SK-N-MC (cell line): ENCODE results near the gene S100PBP.

Experiments used
- DNase-seq: peaks from one replicate; pipeline ENCODE4 v3.0.0-alpha.2; 2011; ENCODE audit warnings: low read depth, low spot score
- H3K27ac ChIP-seq: fragments of 200-600 bp; sonication (generic); 2 replicates; pipeline ENCODE4 v1.5.1; 2016; ENCODE audit warnings: mixed run types
- H3K36me3 ChIP-seq: fragments of 200-600 bp; sonication (generic); 2 replicates; pipeline ENCODE4 v1.6.1; 2017; ENCODE audit warnings: antibody characterized with exemption, low read length, mixed read lengths; ENCODE audit not compliant: insufficient read depth
- H3K4me3 ChIP-seq: fragments of 200-600 bp; sonication (generic); 2 replicates; pipeline ENCODE4 v1.5.1; 2016
- H3K9ac ChIP-seq: fragments of 200-600 bp; sonication (generic); 2 replicates; pipeline ENCODE4 v1.8.0; 2017; ENCODE audit warnings: mixed run types, mixed read lengths; ENCODE audit not compliant: insufficient read length
- H3K9me3 ChIP-seq: fragments of 200-600 bp; sonication (generic); 2 replicates; pipeline ENCODE4 v1.6.1; 2017; ENCODE audit warnings: low read depth, mild to moderate bottlenecking, antibody characterized with exemption, low read length, moderate library complexity, mixed read lengths
- EZH2 ChIP-seq: fragments of 200-600 bp; sonication (generic); IDR thresholded peaks from one replicate; pipeline ENCODE4 v1.6.1; 2017; ENCODE audit warnings: antibody characterized with exemption
- FOXP2 ChIP-seq: optimal IDR thresholded peaks from 2 replicates; pipeline ENCODE3; 2011; ENCODE audit warnings: mild to moderate bottlenecking, moderate library complexity; ENCODE audit not compliant: insufficient read depth; ENCODE audit errors: extremely low read length, control extremely low read depth
- POLR2AphosphoS5 ChIP-seq: IDR thresholded peaks from 2 replicates; pipeline ENCODE4 v1.6.1; 2012; ENCODE audit warnings: mild to moderate bottlenecking, low read depth, low read length, borderline replicate concordance

Gene S100PBP

GRCh38 chr1:32773018-32773763 is 44.3 kb upstream of the S100PBP start:
- TF ChIP-seq EZH2, result no peak
- peak; percentile 48; the same call in 1 of the 2 replicates for TF ChIP-seq POLR2AphosphoS5
- TF ChIP-seq FOXP2, result no peak
- DNase-seq, result peak; percentile 18
- Histone ChIP-seq H3K27ac (no peak overlapping the region), H3K9ac (no peak overlapping the region), H3K9me3 (no peaks in the 10 kb centered on the region), H3K36me3 (peaks cover 43% of the 10 kb centered on the region), H3K4me3 (no peak overlapping the region)

GRCh38 chr1:32773764-32774463 is 43.5 kb upstream of the S100PBP start:
- H3K36me3 ChIP-seq, result peaks cover 49% of the 10 kb centered on the region

GRCh38 chr1:32774464-32774808 is 43.0 kb upstream of the S100PBP start:
- TF ChIP-seq POLR2AphosphoS5 (no peak; the same call in 1 of the 2 replicates), FOXP2 (no peak), EZH2 (no peak)
- Histone ChIP-seq H3K9ac (no peak overlapping the region), H3K27ac (no peak overlapping the region), H3K4me3 (no peak overlapping the region), H3K36me3 (peaks cover 54% of the 10 kb centered on the region), H3K9me3 (no peaks in the 10 kb centered on the region)
- no peak for DNase-seq

More at GRCh38 chr1:32773764-32774463, 43.5 kb upstream of the S100PBP start:
- Histone ChIP-seq H3K27ac (peak overlapping the region; percentile 46), H3K4me3 (no peak overlapping the region), H3K9me3 (no peaks in the 10 kb centered on the region), H3K9ac (no peak overlapping the region)
- no peak for TF ChIP-seq FOXP2
- no peak for TF ChIP-seq EZH2
- no peak for TF ChIP-seq POLR2AphosphoS5
- no peak for DNase-seq

- no peaks in the 10 kb centered on the region for H3K9me3 ChIP-seq
- TF ChIP-seq POLR2AphosphoS5, result peak; percentile 21; the same call in 1 of the 2 replicates
- TF ChIP-seq EZH2, result no peak
- peak; percentile 39 for DNase-seq
- peaks cover 60% of the 10 kb centered on the region for H3K36me3 ChIP-seq
- H3K9ac ChIP-seq, result no peak overlapping the region
- H3K4me3 ChIP-seq, result no peak overlapping the region
- H3K27ac ChIP-seq, result peak overlapping the region; percentile 56
Measured at GRCh38 chr1:32774950-32775634, 42.4 kb upstream of the S100PBP start.

- no peak overlapping the region for H3K4me3 ChIP-seq
- no peak for DNase-seq
- H3K9ac ChIP-seq, result no peak overlapping the region
- no peaks in the 10 kb centered on the region for H3K9me3 ChIP-seq
- TF ChIP-seq EZH2 (no peak), POLR2AphosphoS5 (no peak), FOXP2 (no peak)
- peak overlapping the region; percentile 56 for H3K27ac ChIP-seq
- peaks cover 67% of the 10 kb centered on the region for H3K36me3 ChIP-seq
Measured at GRCh38 chr1:32775640-32776337, 41.7 kb upstream of the S100PBP start.

- TF ChIP-seq POLR2AphosphoS5 (no peak), EZH2 (no peak), FOXP2 (no peak)
- no peaks in the 10 kb centered on the region for H3K9me3 ChIP-seq
- H3K4me3 ChIP-seq, result no peak overlapping the region
- H3K9ac ChIP-seq, result no peak overlapping the region
- DNase-seq, result no peak
- no peak overlapping the region for H3K27ac ChIP-seq
- H3K36me3 ChIP-seq, result peaks cover 94% of the 10 kb centered on the region
Measured at GRCh38 chr1:32779242-32779641, 38.2 kb upstream of the S100PBP start.

- H3K36me3 ChIP-seq, result peaks cover 95% of the 10 kb centered on the region
- TF ChIP-seq FOXP2 (no peak), POLR2AphosphoS5 (no peak), EZH2 (no peak)
- no peak overlapping the region for H3K27ac ChIP-seq
- no peak overlapping the region for H3K4me3 ChIP-seq
- no peak for DNase-seq
- no peak overlapping the region for H3K9ac ChIP-seq
- no peaks in the 10 kb centered on the region for H3K9me3 ChIP-seq
Measured at GRCh38 chr1:32780005-32780404, 37.4 kb upstream of the S100PBP start.
